ENCODE data around the gene PPP1R3A. TPM values are rescaled to one million over a fixed set of nuclear protein-coding genes. Genes with fewer than 3 reads are reported as not detected.

The PPP1R3A gene
- total RNA-seq, 1 experiment from 2014 or later, result not detected

DNA sequence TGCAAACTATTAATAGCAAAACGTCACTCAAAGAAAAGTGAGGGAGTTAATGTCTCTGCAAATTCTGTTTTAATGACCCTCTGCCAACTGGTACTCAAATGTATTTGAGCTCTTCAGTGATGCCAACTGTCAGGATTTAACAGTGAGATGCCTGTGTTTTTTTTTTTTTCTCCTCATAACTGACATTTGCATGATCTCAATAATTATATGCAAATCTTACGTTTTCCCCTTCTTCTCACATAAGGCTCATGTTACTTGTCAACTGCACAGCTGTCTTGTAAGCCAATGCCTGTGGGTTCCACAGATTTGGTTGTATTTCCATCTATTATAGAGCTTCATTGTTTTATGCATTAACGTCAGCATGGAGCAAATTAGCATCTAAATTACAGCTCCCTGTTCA, 38.2 kb downstream of the PPP1R3A start:
- DNase-seq (ENCODE audit: extremely low read depth, low read depth), result no peak

DNA sequence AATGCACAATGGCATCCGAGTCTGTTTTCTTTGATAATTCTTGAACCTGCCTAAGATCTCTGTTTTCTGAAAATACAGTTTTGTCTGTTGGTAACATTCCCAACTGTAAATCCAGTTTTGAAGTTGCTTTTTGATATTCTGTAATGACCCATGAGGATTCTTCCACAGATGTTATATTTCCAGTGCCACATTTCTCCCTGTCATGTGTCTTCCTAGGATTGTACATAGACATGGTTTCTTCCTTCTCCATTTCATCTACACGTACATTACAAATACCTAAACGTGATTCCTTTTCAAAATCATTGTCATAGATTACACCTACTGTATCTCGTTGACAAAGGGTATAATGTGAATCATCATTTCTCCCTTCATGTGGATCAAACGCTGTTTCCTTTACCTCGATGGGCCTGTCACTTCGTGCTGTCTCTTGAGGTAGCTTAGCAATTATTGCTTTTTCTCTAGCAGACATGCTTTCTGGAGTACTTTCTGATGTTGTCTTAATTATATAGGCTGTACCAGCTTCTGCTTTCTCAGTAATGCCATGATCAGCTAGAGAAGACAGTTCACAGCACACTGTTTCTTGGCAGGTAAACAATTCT, 40.3 kb downstream of the PPP1R3A start:
- DNase-seq (ENCODE audit: extremely low read depth, low read depth), result no peak

GRCh38 chr7:113875224-113875623, 43.6 kb downstream of the PPP1R3A start:
- DNase-seq (ENCODE audit: extremely low read depth, low read depth), result no peak

GRCh38 chr7:113873554-113874151, 45.2 kb downstream of the PPP1R3A start:
- DNase-seq (ENCODE audit: extremely low read depth, low read depth), result no peak

- DNase-seq (ENCODE audit: extremely low read depth, low read depth), result no peak
These were observed 45.8 kb downstream of the PPP1R3A start for GRCh38 chr7:113872981-113873380.

DNA sequence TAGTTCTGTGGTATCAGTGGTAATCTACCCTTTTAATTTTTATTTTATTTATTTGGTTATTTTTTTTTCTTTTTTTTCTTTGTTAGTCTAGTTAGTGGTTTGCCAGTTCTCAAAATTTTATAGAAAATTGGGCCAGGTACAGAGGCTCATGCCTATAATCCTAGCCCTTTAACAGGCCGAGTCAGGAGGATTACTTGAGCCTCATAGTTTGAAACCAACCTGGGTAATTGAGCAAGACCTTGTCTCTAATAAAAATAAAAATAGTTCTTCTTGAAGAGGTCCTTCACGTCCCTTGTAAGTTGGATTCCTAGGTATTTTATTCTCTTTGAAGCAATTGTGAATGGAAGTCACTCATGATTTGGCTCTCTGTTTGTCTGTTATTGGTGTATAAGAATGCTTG, 51.5 kb downstream of the PPP1R3A start:
- no peak for DNase-seq (ENCODE audit: extremely low read depth, low read depth)

DNA sequence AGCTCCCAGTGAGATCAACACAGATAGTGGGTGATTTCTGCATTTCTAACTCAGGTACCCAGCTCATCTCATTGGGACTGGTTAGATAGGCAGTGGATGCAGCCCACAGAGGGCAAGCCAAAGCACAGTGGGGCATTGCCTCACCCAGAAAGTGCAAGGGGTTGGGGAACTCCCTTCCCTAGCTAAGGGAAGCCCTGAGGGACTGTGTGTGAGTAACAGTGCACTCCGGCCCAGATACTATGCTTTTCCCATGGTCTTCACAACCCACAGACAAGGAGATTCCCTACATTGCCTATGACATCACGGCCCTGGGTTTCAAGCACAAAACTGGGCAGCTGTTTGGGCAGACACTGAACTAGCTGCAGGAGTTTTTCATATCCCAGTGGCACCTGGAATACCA, 62.8 kb downstream of the PPP1R3A start:
- DNase-seq (ENCODE audit: extremely low read depth, low read depth), result no peak

DNA sequence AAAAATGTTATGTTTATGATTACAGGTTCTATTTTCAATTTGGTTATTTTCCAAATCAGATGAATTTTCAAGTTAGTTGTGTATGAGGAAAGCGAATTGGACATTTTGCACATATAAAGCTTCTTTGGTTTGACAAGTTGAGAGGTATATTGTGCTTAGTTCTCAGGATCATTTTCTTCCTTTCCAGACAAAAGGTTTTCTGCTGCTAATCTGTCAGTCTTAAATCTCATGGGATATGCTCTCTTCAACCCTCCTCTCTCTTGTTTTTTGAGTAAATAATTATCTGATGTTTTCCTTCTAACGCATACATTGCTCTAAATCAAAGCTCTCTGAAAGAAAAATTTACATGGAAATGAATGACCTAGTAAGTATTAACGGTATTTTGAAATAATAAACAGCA, 77.9 kb downstream of the PPP1R3A start:
- DNase-seq (ENCODE audit: extremely low read depth, low read depth), result no peak

DNA sequence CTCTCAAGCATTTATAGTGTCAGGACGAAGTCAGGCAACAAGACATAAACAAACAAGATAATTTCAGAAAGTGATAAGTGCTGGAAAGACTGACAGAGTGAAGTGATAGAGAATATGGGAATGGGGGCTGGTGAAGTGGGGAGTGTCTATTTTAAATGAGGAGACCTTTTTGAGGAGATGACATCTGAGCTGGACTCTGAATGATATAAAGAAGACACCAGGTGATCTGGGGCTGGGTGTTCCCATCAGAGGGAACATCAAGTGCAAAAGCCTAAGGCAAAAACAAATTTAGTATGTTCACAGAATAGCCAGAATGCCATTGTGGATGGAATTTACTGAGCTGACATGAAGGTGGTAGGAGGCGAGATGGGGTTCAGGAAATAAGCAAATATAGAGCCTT, 83.4 kb downstream of the PPP1R3A start:
- DNase-seq (ENCODE audit: extremely low read depth, low read depth), result no peak

DNA sequence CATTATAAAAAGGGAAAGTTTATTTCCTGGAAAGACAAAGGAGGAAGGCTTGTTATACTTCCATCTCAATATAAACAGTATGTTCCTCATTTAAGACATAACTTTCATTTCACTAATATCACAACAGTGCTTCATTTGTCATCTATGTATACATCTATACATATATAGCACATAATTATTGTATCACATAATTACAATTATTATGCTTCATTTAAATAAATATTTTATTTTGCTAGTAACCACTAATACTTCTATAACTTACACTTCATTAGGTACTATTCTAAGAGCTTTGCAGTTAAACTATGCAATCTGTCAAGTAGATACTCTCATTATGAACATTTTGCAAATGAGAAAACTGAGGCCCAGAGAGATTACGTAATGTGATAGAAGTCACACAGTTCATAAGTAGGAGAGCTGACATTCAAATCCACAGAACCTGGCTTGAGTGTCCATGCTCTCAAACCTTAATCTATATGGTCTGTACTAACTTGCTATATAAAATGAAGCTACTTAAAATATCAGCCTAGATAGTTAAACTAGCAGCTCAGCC, 86.5 kb downstream of the PPP1R3A start:
- DNase-seq (ENCODE audit: extremely low read depth, low read depth), result no peak

DNA sequence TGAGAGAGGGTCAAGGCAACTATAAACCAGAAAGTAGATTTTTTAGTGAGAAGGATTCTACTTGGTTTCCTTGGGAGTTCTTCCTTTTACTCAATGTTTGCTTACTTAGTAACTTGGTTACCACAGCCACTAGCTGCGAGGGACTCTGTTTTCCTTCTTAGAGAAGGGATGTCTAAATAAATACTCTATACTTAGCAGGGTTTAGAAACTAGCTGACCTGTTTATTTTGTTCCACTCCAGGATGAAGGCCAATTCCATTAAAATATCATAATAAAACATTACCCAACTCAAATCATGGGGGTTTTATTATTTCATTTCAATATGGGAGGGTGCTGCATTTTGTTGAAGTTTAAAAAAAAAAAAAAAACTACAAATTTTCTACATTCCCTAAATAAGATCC, 87.3 kb downstream of the PPP1R3A start:
- DNase-seq (ENCODE audit: extremely low read depth, low read depth), result no peak

DNA sequence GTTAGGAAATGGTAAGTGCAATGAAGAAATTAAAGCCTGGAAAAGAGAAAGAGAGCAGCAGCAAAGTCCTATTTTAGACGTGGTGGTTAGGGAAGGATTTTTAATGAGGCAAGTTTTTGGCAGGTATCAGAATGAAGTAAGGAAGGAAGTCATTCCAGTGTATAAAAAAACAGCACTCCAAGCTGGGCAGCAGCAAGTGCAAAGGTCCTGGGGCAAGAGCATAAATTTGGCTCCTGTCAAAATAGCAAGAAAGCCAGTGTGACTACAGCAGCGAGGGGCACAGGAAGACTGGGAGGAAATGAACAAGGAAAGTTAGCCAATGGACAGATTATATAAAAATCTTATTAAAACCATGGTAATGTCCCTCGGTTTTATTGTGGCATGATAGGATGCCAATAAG, 90.2 kb downstream of the PPP1R3A start:
- no peak for DNase-seq (ENCODE audit: extremely low read depth, low read depth)
